ENCODE results near the gene MEG3.

The MEG3 gene

GRCh38 chr14:100850841-100851585, 25.1 kb downstream of the MEG3 start:
- no peak for DNase-seq

- no peak for DNase-seq
These were observed 25.6 kb downstream of the MEG3 start for GRCh38 chr14:100851586-100851916.

GRCh38 chr14:100851946-100852620, 26.2 kb downstream of the MEG3 start:
- DNase-seq: no peak

- no peak for DNase-seq
These were observed 28.5 kb downstream of the MEG3 start for GRCh38 chr14:100854435-100854834.

GRCh38 chr14:100855256-100855930, 29.5 kb downstream of the MEG3 start:
- DNase-seq: no peak

GRCh38 chr14:100856056-100856950, 30.4 kb downstream of the MEG3 start:
- DNase-seq: no peak

- no peak for DNase-seq
These were observed 31.5 kb downstream of the MEG3 start for GRCh38 chr14:100857233-100857922.

GRCh38 chr14:100857923-100858837, 32.3 kb downstream of the MEG3 start:
- DNase-seq: no peak

- no peak for DNase-seq
These were observed 32.9 kb downstream of the MEG3 start for GRCh38 chr14:100858838-100859220.

GRCh38 chr14:100859781-100860180, 33.9 kb downstream of the MEG3 start:
- DNase-seq: no peak

- no peak for DNase-seq
These were observed 34.8 kb downstream of the MEG3 start for GRCh38 chr14:100860556-100861187.

GRCh38 chr14:100861188-100861936, 35.4 kb downstream of the MEG3 start:
- DNase-seq: no peak

- no peak for DNase-seq
These were observed 36.0 kb downstream of the MEG3 start for GRCh38 chr14:100861937-100862247.

GRCh38 chr14:100862277-100862676, 36.4 kb downstream of the MEG3 start:
- no peak for DNase-seq

GRCh38 chr14:100862793-100863192, 36.9 kb downstream of the MEG3 start:
- no peak for DNase-seq

GRCh38 chr14:100864206-100864605, 38.3 kb downstream of the MEG3 start:
- no peak for DNase-seq

- no peak for DNase-seq
These were observed 39.2 kb downstream of the MEG3 start for GRCh38 chr14:100864960-100865681.

GRCh38 chr14:100865682-100866591, 40.0 kb downstream of the MEG3 start:
- DNase-seq: no peak
